Measurements from ENCODE around the gene TMPRSS4.
"Not testable (repeated sequence)": the region's sequence is repeated elsewhere in the genome, so short reads cannot be mapped to it uniquely, and the experiment has no call there.

The TMPRSS4 gene

DNA sequence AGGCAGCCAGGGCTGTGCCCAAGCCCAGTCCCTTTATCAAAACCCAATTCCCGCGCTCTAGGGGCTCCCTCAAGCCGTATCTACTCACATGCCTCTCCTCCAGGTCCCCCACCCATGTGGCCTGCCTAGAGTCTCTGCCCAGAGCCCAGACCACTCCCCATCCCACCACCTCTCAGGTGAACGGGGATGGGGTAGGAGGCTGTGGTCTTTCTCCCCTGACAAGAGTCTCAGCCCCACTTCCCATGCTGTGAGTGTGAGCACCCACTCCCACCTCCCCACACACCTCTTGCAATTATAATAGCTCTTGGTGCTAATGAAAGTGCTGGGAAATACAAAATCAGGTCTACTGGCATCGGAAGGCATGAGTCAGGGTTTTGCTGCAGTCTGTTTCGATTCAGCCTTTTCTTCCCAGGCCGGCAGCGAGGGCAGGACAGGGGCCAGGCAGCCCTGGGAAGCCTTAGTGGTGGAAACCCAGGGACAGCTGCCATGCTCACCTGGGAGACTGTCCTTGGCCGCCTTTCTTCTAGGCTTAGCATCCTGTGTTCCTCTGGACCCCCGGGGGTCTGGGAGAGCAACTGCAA is 16.7 kb upstream of the TMPRSS4 start:
- H3K36me3 Mint-ChIP-seq (ENCODE audit: insufficient read depth): no peaks in the 10 kb centered on the region
- no peak overlapping the region for H3K27ac Mint-ChIP-seq
- ATAC-seq (replicated peaks) (no peak), DNase-seq (no peak)
- H3K27me3 Mint-ChIP-seq: peaks cover 10 to 19% of the 10 kb centered on the region in 2 donors
- H3K4me3 Mint-ChIP-seq: no peak overlapping the region
- peaks cover 8 to 9% of the 10 kb centered on the region in 2 donors for H3K4me1 Mint-ChIP-seq (ENCODE audit: low read depth in 2 of 2)
- no peaks in the 10 kb centered on the region for H3K9me3 Mint-ChIP-seq

DNA sequence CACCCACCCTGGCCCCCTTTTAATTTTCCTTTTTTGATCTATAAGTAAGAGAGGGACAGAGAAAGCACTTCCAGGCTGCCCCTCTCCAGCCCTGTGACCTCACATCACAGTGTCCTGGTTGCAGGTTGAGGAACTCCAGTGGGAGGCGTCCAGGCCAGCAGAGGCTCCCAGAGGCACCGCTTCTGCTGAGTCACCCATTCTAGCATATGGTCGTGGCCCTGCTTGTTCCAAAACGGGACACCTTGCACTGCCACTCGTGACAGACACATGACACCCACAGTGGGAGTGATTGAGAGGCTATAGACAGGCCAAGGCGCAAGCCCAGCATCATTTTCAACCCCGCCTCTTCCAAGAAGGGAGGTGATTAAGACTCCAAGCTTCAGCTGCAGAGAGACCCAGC is 16.0 kb upstream of the TMPRSS4 start:
- H3K4me1 Mint-ChIP-seq (ENCODE audit: low read depth in 2 of 2): peaks cover 12 to 13% of the 10 kb centered on the region in 2 donors
- H3K9me3 Mint-ChIP-seq: no peaks in the 10 kb centered on the region
- DNase-seq (no peak), ATAC-seq (replicated peaks) (no peak)
- H3K4me3 Mint-ChIP-seq: no peak overlapping the region
- no peaks in the 10 kb centered on the region for H3K36me3 Mint-ChIP-seq (ENCODE audit: insufficient read depth)
- peaks cover 11 to 23% of the 10 kb centered on the region in 2 donors for H3K27me3 Mint-ChIP-seq
- no peak overlapping the region for H3K27ac Mint-ChIP-seq

DNA sequence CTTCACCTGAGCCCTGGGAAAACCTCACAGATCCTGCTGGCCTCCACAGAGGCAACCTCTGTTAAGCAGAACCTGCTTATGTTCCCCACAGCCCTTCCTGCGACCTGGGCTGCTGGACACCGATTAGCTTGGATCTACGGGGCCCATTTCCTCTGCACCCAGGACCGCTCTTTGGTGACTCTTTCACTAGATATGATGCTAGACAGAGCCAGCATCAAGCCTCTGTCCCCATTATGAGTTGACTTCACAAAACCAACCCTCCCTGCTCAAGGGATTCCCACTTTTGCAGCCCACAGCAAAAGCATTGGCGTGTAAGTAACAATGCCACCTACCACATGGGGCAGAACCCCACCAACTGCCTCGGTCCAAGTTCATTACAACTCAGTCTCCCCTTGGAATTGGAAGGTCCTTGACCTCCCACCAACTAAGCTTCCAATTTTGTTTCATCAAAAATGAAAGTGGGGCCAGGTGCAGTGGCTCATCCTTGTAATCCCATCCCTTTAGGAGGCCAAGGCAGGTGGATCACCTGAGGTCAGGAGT is 15.2 kb upstream of the TMPRSS4 start:
- DNase-seq (no peak), ATAC-seq (replicated peaks) (no peak)
- Mint-ChIP-seq H3K4me3 (no peak overlapping the region), H3K27ac (no peak overlapping the region), H3K27me3 (peaks cover 17 to 23% of the 10 kb centered on the region in 2 donors), H3K4me1 (ENCODE audit: low read depth in 2 of 2) (peaks cover 13 to 15% of the 10 kb centered on the region in 2 donors), H3K36me3 (ENCODE audit: insufficient read depth) (no peaks in the 10 kb centered on the region), H3K9me3 (no peaks in the 10 kb centered on the region)

DNA sequence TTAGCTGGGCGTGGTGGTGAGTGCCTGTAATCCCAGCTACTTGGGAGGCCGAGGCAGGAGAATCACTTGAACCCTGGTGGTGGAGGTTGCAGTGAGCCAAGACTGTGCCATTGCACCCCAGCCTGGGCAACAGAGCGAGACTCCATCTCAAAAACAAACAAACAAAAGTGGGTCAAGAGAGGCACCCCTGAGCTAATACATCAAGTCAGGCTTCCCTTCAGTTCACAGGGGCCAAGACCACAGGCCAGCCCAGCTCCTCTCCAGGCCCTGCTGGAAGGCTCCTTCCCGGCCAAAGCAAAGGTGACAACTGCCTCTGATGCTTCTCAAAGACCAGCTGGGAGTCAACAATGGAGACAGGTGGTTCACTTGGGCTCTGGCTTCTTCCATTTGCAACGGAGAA is 14.7 kb upstream of the TMPRSS4 start:
- not testable (repeated sequence) for H3K4me3 Mint-ChIP-seq

DNA sequence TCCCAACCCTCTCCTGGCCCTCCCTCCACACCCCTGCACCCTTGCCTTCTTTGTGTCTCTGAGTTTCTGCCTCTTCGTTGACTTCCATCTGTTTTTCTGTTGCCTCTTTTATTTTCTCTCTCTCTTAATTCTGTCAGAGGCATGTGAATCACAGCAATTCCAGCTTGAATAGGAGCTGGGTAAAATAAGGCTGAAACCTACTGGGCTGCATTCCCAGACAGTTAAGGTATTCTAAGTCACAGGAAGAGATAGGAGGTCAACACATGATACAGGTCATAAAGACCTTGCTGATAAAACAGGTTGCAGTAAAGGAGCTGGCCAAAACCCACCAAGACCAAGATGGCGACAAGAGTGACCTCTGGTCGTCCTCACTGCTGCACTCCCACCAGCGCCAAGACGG is 14.2 kb upstream of the TMPRSS4 start:
- not testable (repeated sequence) for H3K36me3 Mint-ChIP-seq (ENCODE audit: insufficient read depth); DNase-seq; H3K4me3 Mint-ChIP-seq; H3K9me3 Mint-ChIP-seq; H3K27ac Mint-ChIP-seq; ATAC-seq (replicated peaks)
- peaks cover 8 to 15% of the 10 kb centered on the region in 2 donors for H3K27me3 Mint-ChIP-seq
- peaks cover 8 to 10% of the 10 kb centered on the region in 2 donors for H3K4me1 Mint-ChIP-seq (ENCODE audit: low read depth in 2 of 2)

More for the DNA sequence above, 14.7 kb upstream of the TMPRSS4 start:
- DNase-seq; ATAC-seq (replicated peaks); H3K27ac Mint-ChIP-seq; H3K36me3 Mint-ChIP-seq (ENCODE audit: insufficient read depth); H3K9me3 Mint-ChIP-seq: not testable (repeated sequence)
- Mint-ChIP-seq H3K27me3 (peaks cover 13 to 19% of the 10 kb centered on the region in 2 donors), H3K4me1 (ENCODE audit: low read depth in 2 of 2) (peaks cover 11 to 13% of the 10 kb centered on the region in 2 donors)

DNA sequence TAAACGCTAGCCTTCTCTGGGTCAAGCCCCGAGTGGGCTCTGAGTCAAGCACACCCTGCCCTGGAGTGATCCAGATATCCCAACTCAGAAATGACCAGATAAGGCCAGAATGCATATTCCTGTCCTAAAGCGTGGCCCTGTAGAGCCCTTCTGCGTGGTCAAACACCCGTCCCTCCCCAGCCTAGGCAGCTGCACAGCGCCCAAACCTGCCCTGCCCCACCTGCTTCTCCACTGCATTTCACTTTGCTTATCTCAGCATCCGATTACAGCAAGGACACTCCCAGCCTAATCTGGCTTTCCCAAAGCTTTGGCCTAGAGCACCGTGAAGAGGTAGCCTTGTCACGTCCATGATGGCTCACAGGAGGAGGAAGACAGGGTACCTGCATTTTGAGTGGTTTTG is 11.9 kb upstream of the TMPRSS4 start:
- Mint-ChIP-seq H3K27ac (no peak overlapping the region), H3K36me3 (ENCODE audit: insufficient read depth) (peaks cover 3% of the 10 kb centered on the region), H3K4me1 (ENCODE audit: low read depth in 2 of 2) (peaks cover 5 to 7% of the 10 kb centered on the region in 2 donors), H3K27me3 (peaks cover 16 to 36% of the 10 kb centered on the region in 2 donors), H3K9me3 (no peaks in the 10 kb centered on the region), H3K4me3 (no peak overlapping the region)
- ATAC-seq (replicated peaks) (no peak), DNase-seq (no peak)

DNA sequence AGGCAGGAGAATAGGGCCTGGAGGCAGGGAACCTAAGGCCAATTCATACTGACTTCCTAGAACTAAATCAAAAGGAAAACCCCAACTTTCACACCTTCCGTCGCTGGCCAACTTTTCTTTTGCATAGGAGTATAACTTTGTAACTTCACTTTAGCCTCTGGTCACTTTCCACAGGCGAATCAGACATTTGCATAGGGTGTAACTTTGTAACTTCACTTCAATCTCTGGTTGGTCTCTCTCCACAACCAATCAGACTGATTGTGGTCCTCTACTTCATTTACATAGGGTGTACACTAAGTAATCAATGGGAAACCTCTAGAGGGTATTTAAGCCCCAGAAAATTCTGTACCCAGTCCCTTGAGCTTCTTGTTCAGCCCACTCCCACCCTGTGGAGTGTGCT is 11.5 kb upstream of the TMPRSS4 start:
- DNase-seq (no peak), ATAC-seq (replicated peaks) (no peak)
- Mint-ChIP-seq H3K27ac (no peak overlapping the region), H3K4me3 (no peak overlapping the region), H3K36me3 (ENCODE audit: insufficient read depth) (peaks cover 3% of the 10 kb centered on the region), H3K4me1 (ENCODE audit: low read depth in 2 of 2) (peaks cover 5 to 7% of the 10 kb centered on the region in 2 donors), H3K9me3 (no peaks in the 10 kb centered on the region), H3K27me3 (peaks cover 16 to 36% of the 10 kb centered on the region in 2 donors)

DNA sequence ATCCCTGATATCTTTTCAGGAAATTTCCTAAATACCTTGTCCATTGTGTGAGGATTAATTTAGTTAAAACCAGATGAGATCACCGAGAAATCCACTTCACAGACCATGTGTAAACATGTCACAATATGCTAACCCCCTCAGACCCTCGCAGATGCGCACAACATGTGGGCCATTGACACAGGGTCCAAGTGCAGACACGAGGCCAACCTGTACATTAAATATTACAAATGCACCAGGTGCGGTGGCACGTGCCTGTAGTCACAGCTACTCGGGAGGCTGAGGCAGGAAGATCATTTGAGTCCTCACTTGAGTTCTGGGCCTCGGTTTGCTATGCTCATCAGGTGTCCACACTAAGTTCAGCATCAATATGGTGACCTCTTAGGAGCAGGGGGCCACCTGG is 9.9 kb upstream of the TMPRSS4 start:
- H3K27ac Mint-ChIP-seq: no peak overlapping the region
- H3K4me3 Mint-ChIP-seq: no peak overlapping the region
- H3K36me3 Mint-ChIP-seq (ENCODE audit: insufficient read depth): peaks cover 3% of the 10 kb centered on the region
- peaks cover 16 to 43% of the 10 kb centered on the region in 2 donors for H3K27me3 Mint-ChIP-seq
- no peak for DNase-seq
- peaks cover 5 to 7% of the 10 kb centered on the region in 2 donors for H3K4me1 Mint-ChIP-seq (ENCODE audit: low read depth in 2 of 2)
- H3K9me3 Mint-ChIP-seq: no peaks in the 10 kb centered on the region
- no peak for ATAC-seq (replicated peaks)

DNA sequence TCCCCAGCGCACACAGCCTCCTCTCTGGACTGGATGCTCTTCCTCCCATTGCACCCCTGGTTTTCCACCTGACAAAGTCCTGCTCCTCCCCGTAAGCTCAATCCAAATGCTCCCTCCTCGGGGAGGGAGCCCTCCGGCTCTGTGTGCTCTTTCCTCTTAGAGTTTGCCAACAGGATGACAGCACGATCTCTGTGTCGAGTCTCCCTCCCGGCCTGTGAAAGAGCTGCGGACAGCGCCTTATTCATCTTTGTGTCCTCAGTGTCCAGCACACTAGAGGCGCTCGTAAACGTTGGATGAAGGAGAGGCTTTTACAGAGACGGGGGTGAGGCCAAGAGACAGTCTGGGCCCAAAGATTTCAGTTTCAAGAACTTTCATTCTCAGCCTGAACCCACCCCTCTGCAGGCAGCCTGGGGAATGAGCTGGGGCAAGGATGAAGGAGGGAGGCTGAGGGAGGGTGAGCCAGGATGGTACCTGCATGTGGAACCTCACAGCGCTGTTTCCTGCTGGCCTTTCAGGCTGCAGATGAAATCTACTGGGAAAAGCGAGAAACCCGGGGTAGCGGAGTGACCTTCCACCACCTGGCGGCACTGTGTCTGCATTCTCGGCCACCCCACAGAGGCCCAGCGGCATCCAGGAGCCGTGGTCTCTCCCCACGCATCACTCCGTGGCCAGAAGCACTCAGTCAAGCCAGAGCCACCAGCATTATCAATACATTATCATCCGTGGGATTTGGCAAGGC is 8.5 kb upstream of the TMPRSS4 start:
- ATAC-seq (replicated peaks) (no peak), DNase-seq (no peak)
- Mint-ChIP-seq H3K4me1 (ENCODE audit: low read depth in 2 of 2) (peaks cover 5 to 7% of the 10 kb centered on the region in 2 donors), H3K36me3 (ENCODE audit: insufficient read depth) (peaks cover 3% of the 10 kb centered on the region), H3K27me3 (peaks cover 16 to 44% of the 10 kb centered on the region in 2 donors), H3K9me3 (no peaks in the 10 kb centered on the region), H3K4me3 (no peak overlapping the region), H3K27ac (no peak overlapping the region)

DNA sequence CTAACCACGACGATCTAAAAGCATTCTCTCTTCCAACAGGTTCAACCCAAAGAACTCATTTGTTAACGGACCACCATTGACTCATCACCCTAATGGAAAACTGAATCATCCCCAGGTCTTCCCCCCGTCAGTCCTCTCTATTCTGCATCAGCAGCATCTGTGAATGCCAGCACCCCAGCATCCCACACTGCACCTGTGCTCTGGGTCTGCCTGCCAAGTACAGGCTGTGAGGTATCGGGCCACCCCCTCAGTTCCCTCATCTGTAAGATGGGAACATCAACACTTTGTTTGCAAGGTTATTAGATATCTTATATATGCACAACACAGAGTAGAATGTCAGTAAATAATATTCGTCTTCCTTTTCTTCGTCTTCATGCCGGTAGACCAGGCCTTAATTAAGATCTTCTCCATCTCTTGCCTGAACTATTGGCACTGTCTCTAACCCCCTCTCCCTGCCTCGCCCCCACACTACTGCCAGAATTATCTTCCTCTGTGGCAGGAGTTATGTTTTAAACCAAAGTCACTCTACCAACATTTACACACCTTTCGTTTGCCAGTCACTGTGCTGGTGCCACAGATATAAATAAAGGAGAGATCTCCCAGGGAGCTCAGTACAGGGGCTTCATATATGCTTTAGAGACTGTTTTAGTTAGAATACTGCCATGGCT is 7.8 kb upstream of the TMPRSS4 start:
- DNase-seq: no peak
- Mint-ChIP-seq H3K4me1 (ENCODE audit: low read depth in 2 of 2) (peaks cover 5 to 7% of the 10 kb centered on the region in 2 donors), H3K36me3 (ENCODE audit: insufficient read depth) (peaks cover 3% of the 10 kb centered on the region), H3K27ac (no peak overlapping the region), H3K27me3 (peaks cover 19 to 44% of the 10 kb centered on the region in 2 donors), H3K9me3 (no peaks in the 10 kb centered on the region), H3K4me3 (no peak overlapping the region)
- ATAC-seq (replicated peaks): no peak

DNA sequence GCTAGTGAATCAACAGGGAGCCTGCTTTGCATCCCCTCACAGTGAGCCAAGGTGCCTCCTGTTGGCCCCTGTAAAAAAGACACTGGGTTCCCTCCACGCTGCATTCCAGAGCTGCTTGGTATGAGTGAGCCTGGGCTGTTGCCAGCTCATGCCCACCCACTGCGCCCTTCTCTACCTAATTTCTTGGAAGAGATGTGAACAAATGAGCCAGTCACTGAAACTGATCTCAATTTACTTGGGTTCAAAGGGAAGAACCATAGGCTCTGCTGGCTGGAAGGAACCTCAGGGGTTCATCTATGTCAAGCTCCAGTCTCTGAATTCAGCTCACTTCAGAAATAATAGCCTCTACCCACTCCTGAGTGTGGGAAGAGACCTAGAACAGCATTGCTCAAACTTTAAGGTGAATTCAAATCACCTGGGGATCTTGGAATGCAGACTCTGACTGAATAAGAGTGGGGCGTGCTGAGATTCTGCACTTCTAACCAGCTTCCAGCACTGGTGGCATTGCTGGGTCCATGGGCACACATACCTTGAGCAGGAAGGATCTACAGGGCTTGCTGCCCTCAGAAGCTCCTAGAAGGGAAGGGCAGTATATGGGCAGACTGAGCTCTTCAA is 5.4 kb upstream of the TMPRSS4 start:
- no peak for ATAC-seq (replicated peaks)
- Mint-ChIP-seq H3K4me3 (no peak overlapping the region), H3K27ac (no peak overlapping the region)

DNA sequence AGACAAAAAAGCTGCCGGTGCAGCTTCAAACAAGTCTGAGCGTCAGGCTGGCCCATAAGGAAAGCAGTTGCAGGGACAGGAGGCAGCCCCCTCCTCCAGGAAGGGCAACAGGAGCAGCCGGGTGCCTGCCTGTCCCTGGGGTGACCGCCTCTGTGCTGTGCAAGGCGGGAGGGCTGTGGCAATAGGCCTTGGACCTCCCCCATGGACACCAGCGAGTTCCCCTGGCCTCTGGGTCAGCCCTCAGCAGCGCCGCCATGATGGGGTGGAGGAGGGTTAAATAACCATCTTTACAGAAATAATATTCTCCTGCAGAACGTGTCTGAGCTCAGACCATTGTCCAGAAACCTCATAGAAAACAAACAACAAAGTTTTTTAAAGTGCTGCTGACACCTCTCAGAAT is 3.3 kb upstream of the TMPRSS4 start:
- no peak overlapping the region for H3K27ac Mint-ChIP-seq
- H3K4me3 Mint-ChIP-seq: no peak overlapping the region
- H3K9me3 Mint-ChIP-seq: no peaks in the 10 kb centered on the region
- H3K27me3 Mint-ChIP-seq: peaks cover 20 to 53% of the 10 kb centered on the region in 2 donors
- DNase-seq (no peak), ATAC-seq (replicated peaks) (no peak)
- H3K4me1 Mint-ChIP-seq (ENCODE audit: low read depth in 2 of 2): peaks cover 6 to 7% of the 10 kb centered on the region in 2 donors
- H3K36me3 Mint-ChIP-seq (ENCODE audit: insufficient read depth): no peaks in the 10 kb centered on the region

More for the DNA sequence above, 5.4 kb upstream of the TMPRSS4 start:
- Mint-ChIP-seq H3K27me3 (peaks cover 13 to 44% of the 10 kb centered on the region in 2 donors), H3K9me3 (no peaks in the 10 kb centered on the region), H3K4me1 (ENCODE audit: low read depth in 2 of 2) (peaks cover 0 to under 1% of the 10 kb centered on the region in 2 donors), H3K36me3 (ENCODE audit: insufficient read depth) (peaks cover 3% of the 10 kb centered on the region)
- no peak for DNase-seq

DNA sequence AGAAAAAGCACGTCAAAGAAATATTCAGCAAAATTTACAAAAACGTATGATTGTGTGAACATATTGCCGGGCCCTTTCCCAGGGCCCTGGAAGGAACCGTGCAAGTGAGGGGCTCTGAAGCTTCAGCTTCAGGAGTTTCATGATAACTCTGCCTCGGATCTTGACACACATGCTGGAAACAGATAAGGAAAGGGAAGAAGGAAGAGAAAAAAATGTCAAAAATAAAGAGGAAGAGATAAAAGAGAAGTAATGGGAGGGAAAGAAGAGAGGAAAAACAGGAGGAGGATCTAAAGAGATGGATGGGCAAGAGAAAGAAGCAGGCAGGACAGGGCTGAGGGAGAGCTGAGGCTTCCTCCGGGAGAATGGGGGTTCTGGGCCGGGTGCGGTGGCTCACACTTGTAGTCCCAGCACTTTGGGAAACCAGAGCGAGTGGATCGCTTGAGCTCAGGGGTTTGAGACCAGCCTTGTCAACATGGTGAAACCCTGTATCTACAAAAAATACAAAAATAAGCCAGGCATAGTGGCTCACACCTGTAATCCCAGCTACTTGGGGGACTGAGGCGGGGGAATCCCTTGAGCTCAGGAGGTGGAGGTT is 2.7 kb upstream of the TMPRSS4 start:
- peaks cover 6 to 9% of the 10 kb centered on the region in 2 donors for H3K4me1 Mint-ChIP-seq (ENCODE audit: low read depth in 2 of 2)
- no peaks in the 10 kb centered on the region for H3K9me3 Mint-ChIP-seq
- H3K4me3 Mint-ChIP-seq: no peak overlapping the region
- no peak for DNase-seq
- ATAC-seq (replicated peaks): no peak
- H3K36me3 Mint-ChIP-seq (ENCODE audit: insufficient read depth): no peaks in the 10 kb centered on the region
- H3K27ac Mint-ChIP-seq: no peak overlapping the region
- H3K27me3 Mint-ChIP-seq: peaks cover 16 to 49% of the 10 kb centered on the region in 2 donors
